PFSK-1 (cell line): ENCODE data around the gene RBM18.
A peak's percentile ranks its signal among the peaks of the same experiment; 100 is the strongest.

Experiments
- FOXP2 ChIP-seq: optimal IDR thresholded peaks from 2 replicates; pipeline ENCODE3; 2011; ENCODE audit warnings: borderline replicate concordance, control low read depth, inconsistent platforms; ENCODE audit not compliant: insufficient read depth; ENCODE audit errors: extremely low read length, extremely low read depth
- POLR2AphosphoS5 ChIP-seq: IDR thresholded peaks from 2 replicates; pipeline ENCODE4 v1.6.1; 2012; ENCODE audit warnings: low read depth, mild to moderate bottlenecking, control low read depth, low read length, moderate library complexity
- SIN3A ChIP-seq: IDR thresholded peaks from 2 replicates; pipeline ENCODE4 v1.6.1; 2012; ENCODE audit warnings: mild to moderate bottlenecking, low read length, moderate library complexity, borderline replicate concordance; ENCODE audit not compliant: insufficient read depth
- TAF1 ChIP-seq: IDR thresholded peaks from 2 replicates; pipeline ENCODE4 v1.6.1; 2012; ENCODE audit warnings: low read length, control low read depth, borderline replicate concordance; ENCODE audit not compliant: insufficient read depth
- TF ChIP-seq, protein P1 (sequence below), 2 experiments: IDR thresholded peaks; 2 replicates each; pipeline versions ENCODE4 v1.6.1 to v1.8.0; 2011 to 2012; ENCODE audit warnings: low read depth in 2 of 2, low read length in 2 of 2, control low read depth in 1 of 2, inconsistent platforms in 1 of 2, mild to moderate bottlenecking in 1 of 2, moderate library complexity in 1 of 2; ENCODE audit not compliant: insufficient read depth in 1 of 2

Gene RBM18

DNA sequence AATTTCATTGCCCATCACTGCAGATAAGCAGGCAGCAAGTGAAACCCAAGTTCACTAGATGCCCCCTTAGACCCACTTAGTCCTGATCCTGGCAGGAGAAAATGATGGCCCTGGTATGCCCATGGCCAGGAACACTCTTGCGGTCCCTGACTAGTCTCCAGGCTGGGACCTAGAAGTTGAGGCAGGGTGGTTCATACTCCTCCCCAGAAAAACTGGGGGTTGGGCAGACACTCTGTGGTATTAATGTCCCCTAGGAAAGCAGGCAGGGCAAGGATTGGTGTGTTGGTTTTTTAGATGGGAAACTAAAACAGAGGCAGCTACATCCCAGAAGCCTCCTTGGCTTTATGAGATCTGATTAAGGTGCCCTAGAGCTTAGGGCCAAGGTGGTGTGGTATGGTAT is 49.0 kb downstream of the RBM18 start:
- TF ChIP-seq, protein P1, sequence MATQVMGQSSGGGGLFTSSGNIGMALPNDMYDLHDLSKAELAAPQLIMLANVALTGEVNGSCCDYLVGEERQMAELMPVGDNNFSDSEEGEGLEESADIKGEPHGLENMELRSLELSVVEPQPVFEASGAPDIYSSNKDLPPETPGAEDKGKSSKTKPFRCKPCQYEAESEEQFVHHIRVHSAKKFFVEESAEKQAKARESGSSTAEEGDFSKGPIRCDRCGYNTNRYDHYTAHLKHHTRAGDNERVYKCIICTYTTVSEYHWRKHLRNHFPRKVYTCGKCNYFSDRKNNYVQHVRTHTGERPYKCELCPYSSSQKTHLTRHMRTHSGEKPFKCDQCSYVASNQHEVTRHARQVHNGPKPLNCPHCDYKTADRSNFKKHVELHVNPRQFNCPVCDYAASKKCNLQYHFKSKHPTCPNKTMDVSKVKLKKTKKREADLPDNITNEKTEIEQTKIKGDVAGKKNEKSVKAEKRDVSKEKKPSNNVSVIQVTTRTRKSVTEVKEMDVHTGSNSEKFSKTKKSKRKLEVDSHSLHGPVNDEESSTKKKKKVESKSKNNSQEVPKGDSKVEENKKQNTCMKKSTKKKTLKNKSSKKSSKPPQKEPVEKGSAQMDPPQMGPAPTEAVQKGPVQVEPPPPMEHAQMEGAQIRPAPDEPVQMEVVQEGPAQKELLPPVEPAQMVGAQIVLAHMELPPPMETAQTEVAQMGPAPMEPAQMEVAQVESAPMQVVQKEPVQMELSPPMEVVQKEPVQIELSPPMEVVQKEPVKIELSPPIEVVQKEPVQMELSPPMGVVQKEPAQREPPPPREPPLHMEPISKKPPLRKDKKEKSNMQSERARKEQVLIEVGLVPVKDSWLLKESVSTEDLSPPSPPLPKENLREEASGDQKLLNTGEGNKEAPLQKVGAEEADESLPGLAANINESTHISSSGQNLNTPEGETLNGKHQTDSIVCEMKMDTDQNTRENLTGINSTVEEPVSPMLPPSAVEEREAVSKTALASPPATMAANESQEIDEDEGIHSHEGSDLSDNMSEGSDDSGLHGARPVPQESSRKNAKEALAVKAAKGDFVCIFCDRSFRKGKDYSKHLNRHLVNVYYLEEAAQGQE (IDR thresholded peaks at IDR 0.05; ENCODE audit: insufficient read depth in 1 of 2, low read depth in 2 of 2, low read length in 2 of 2), result no peak
- no peak for TF ChIP-seq SIN3A
- TF ChIP-seq POLR2AphosphoS5, result no peak
- no peak for TF ChIP-seq TAF1
- TF ChIP-seq FOXP2, result no peak

DNA sequence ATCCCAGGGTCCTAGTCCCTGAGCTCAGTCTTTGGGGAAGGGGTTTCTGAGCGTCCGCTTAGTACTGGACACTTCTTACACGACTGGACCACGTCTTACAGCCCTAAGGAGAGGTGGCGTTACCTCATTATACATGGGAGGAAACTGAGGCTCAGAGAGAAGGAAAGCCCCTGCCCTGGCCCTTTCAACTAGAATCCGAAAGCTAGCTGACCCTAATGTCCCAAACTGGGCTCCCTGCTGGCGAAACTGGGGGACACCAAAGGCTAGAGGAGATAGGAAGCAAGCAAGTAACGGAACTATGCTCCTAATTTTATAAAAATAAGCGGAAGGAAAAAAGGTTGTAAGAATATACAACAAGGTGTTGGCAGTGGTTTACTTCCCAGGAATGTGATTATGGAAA is 50.1 kb downstream of the RBM18 start:
- no peak for TF ChIP-seq SIN3A
- no peak for TF ChIP-seq POLR2AphosphoS5
- TF ChIP-seq, protein P1 (IDR thresholded peaks at IDR 0.05; ENCODE audit: insufficient read depth in 1 of 2, low read depth in 2 of 2, low read length in 2 of 2), result no peak
- TF ChIP-seq TAF1, result no peak
- TF ChIP-seq FOXP2, result no peak

DNA sequence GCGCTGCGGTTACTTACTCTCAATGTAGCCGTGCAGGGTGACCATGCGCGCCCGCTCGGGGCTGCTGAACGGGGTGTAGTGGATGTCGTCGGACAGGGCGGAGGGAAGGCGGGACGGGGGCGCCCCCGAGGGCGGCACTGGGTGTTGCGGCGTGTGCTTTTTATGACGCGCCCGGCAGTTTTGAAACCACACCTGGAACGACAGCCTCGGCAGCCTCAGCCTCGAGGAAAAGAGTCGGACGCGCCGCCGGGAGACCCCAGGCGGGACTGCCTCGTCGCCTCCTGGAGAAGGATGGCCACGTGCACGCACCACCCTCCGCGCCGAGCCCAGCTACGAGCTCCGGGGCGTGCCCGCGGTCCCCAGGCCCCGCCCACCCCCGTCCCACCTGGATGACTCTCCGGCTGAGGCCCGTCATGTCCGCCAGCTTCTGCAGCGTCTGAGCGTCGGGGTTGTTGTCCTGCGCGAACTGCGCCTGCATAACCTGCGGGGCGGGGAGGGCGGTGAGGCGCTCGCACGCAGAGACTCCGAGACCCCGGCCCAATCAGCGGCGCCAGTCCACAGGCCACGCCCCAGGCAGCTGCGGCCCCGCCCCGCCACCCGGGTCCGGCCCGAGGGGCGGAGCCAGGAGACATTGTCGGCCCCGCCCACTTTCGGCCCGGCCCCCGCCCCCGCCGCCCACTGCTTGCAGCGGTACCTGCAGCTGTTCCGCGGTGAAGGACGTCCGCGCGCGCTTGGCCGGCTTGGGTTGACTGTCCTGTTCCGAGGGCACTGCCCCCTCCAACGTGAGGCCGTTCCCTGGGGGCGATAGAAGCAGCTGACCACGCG is 50.8 kb downstream of the RBM18 start:
- no peak for TF ChIP-seq SIN3A
- peak; percentile 51 for TF ChIP-seq FOXP2
- TF ChIP-seq POLR2AphosphoS5, result no peak
- TF ChIP-seq, protein P1 (IDR thresholded peaks at IDR 0.05; ENCODE audit: insufficient read depth in 1 of 2, low read depth in 2 of 2, low read length in 2 of 2), result no peak
- no peak for TF ChIP-seq TAF1

DNA sequence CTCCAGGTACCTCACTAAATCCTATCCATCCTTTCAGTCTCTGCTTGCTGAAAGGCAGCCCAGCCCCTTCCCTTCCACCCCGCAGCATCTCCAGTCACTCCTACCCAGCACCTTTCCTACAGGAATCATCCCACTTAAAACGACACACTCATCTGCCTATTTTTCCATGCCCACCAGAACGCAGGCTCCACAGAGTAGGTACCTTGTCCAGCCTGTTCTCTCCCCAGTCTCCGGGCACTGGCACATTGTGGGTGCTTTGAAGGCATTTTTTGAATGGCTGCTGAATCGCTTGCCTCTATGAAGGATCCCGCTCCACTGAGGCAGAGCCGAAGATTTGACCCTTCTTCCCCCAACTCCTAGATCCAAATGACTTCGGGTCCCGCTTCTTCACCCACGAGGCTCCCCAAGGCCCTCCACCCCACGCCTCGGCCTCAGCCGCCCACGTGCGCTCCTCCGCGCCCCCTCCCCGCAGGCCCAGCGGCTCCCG is 51.5 kb downstream of the RBM18 start:
- TF ChIP-seq TAF1 (no peak), SIN3A (no peak), POLR2AphosphoS5 (no peak), FOXP2 (no peak)
- TF ChIP-seq, protein P1 (IDR thresholded peaks at IDR 0.05; ENCODE audit: insufficient read depth in 1 of 2, low read depth in 2 of 2, low read length in 2 of 2), result no peak

DNA sequence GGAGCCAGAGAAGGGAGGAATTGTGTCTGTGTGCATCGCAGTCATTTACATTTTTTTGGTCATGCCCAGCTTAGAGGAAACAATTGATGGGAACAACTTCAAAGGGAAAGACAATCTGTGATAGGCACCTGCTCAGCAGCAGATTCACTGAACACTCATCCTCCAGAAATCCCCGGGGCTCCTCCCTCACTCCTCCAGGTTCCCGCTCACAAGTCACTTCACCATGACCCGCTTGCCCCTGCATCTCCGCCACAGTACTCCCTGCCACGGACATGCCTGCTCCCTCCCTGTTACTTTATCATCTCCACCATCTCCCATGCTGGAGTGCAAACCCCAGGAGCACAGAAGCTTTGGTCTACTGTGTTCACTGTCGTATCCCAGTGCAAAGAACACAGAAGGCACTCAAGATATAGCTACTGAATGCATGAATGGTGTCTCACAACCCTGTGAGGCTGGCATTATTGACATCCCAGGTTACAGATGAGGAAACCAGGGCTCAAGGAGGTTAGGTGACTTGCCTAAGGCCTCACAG is 52.1 kb downstream of the RBM18 start:
- TF ChIP-seq SIN3A (no peak), TAF1 (no peak), POLR2AphosphoS5 (no peak), FOXP2 (no peak)
- TF ChIP-seq, protein P1 (IDR thresholded peaks at IDR 0.05; ENCODE audit: insufficient read depth in 1 of 2, low read depth in 2 of 2, low read length in 2 of 2), result no peak
